Esophagus squamous epithelium (tissue), 5 donors: ENCODE measurements around the gene LCE1F. TPM values are rescaled to one million over a fixed set of nuclear protein-coding genes. Genes with fewer than 3 reads are reported as not detected.
A peak's percentile ranks its signal among the peaks of the same experiment; 100 is the strongest.

Experiments used
- DNase-seq: peaks from one replicate; lab custom pipeline; 2025; lab: John Stamatoyannopoulos, UW
- H3K27ac ChIP-seq, 4 donors: fragments of 200-600 bp; sonication (generic); one replicate each; pipeline ENCODE4 v1.5.1; 2016 to 2019; ENCODE audit warnings: mild to moderate bottlenecking in 1 of 4
- H3K27me3 ChIP-seq, 4 donors: fragments of 200-600 bp; sonication (generic); 1 replicate in 3 of 4; 2 replicates in 1 of 4; pipeline versions ENCODE4 v1.5.1 to v1.6.0; 2017 to 2021; ENCODE audit warnings: antibody characterized with exemption in 1 of 4
- H3K36me3 ChIP-seq, 3 donors: fragments of 200-600 bp; sonication (generic); one replicate each; pipeline ENCODE4 v1.5.1; 2016 to 2019
- H3K4me1 ChIP-seq, 3 donors: fragments of 200-600 bp; sonication (generic); one replicate each; pipeline ENCODE4 v1.5.1; 2017 to 2019
- H3K4me3 ChIP-seq, 4 donors: fragments of 200-600 bp; sonication (generic); 1 replicate in 3 of 4; 2 replicates in 1 of 4; pipeline ENCODE4 v1.5.1; 2016 to 2019; ENCODE audit warnings: mild to moderate bottlenecking in 2 of 4, moderate library complexity in 1 of 4
- H3K9me3 ChIP-seq, 3 donors: fragments of 200-600 bp; sonication (generic); one replicate each; pipeline ENCODE4 v1.5.1; 2016 to 2019
- POLR2A ChIP-seq, 4 donors: fragments of 450-650 bp; IDR thresholded peaks; one replicate each; pipeline ENCODE4 v1.6.1; 2017; ENCODE audit warnings: antibody characterized with exemption in 4 of 4, mild to moderate bottlenecking in 4 of 4, moderate library complexity in 3 of 4
- WGBS, 2 donors: methylation state at CpG; one replicate each; pipeline ENCODE4 v1.1.5; 2018; 5-methylcytosine and 5-hydroxymethylcytosine counted together
- intact Hi-C: fragments of 100-400 bp; cut with DNase I; formaldehyde crosslinking; loops from one replicate; pipeline ENCODE4 v1.15.0; 2022
- total RNA-seq, 4 donors: library from RNA; depleted of rRNA; stranded (reverse); fragments of >200 nt; gene quantifications; one replicate each; pipeline ENCODE4 v1.1.0, GENCODE V29; 2016
- TF ChIP-seq, protein P1 (sequence below), 6 experiments: fragments of 450-650 bp in 4 of 6; fragments of 200-600 bp in 2 of 6; sonication (generic) in 2 of 6; IDR thresholded peaks; one replicate each; pipeline ENCODE4 v1.5.1; 2016 to 2019; ENCODE audit warnings: antibody characterized with exemption in 6 of 6, mild to moderate bottlenecking in 4 of 6, moderate library complexity in 4 of 6
- donor health status: DM: yes; HTN: yes; CAD: no.

LCE1F gene, protein sequence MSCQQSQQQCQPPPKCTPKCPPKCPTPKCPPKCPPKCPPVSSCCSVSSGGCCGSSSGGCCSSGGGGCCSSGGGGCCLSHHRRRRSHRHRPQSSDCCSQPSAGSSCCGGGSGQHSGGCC
- not detected for total RNA-seq

DNA sequence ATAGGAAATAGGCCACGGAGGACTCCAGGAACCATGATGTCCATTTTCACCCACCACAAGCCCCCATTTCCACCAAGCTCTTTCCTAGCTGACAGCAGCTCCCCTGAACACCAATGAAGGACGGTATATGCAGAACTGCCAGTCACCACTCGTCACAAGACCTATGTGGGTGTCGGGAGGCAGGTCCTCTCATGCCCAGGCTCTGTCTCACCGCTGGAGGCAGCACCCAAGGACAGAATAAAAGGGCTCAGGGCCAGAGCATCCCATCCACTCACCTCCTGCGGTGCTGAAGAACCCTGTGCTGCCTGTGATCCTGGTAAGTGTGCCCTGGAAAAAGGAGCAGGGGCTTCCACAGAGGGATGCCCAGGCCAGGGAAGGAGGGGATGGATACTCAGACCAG is at the start of gene LCE1F:
Gene LCE1F, plus strand, starts transcription at position 266 of the 400 bp plus-strand sequence. CDS start 1,232 bp downstream, outside the sequence.
- 51 to 60% methylated on average over 4 to 6 of the region's 6 CpGs for WGBS, 2 donors
- H3K9me3 ChIP-seq, result no peaks in the 10 kb centered on the region
- TF ChIP-seq, protein P1, sequence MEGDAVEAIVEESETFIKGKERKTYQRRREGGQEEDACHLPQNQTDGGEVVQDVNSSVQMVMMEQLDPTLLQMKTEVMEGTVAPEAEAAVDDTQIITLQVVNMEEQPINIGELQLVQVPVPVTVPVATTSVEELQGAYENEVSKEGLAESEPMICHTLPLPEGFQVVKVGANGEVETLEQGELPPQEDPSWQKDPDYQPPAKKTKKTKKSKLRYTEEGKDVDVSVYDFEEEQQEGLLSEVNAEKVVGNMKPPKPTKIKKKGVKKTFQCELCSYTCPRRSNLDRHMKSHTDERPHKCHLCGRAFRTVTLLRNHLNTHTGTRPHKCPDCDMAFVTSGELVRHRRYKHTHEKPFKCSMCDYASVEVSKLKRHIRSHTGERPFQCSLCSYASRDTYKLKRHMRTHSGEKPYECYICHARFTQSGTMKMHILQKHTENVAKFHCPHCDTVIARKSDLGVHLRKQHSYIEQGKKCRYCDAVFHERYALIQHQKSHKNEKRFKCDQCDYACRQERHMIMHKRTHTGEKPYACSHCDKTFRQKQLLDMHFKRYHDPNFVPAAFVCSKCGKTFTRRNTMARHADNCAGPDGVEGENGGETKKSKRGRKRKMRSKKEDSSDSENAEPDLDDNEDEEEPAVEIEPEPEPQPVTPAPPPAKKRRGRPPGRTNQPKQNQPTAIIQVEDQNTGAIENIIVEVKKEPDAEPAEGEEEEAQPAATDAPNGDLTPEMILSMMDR (IDR thresholded peaks at IDR 0.05), result peak in 1 of 6 experiments; percentile 33
- TF ChIP-seq POLR2A (IDR thresholded peaks at IDR 0.05), result no peak
- peaks cover 0 to 3% (median 0%) of the 10 kb centered on the region in 4 donors for H3K27me3 ChIP-seq
- intact Hi-C loops, result no loop called here
- no peak within 1 kb of the TSS for H3K4me3 ChIP-seq
- H3K27ac ChIP-seq, result no peak within 1 kb of the TSS
- H3K36me3 ChIP-seq, result no peaks in the 10 kb centered on the region
- peaks cover 0 to 7% (median 0%) of the 10 kb centered on the region in 3 donors for H3K4me1 ChIP-seq
- DNase-seq, result no peak

DNA sequence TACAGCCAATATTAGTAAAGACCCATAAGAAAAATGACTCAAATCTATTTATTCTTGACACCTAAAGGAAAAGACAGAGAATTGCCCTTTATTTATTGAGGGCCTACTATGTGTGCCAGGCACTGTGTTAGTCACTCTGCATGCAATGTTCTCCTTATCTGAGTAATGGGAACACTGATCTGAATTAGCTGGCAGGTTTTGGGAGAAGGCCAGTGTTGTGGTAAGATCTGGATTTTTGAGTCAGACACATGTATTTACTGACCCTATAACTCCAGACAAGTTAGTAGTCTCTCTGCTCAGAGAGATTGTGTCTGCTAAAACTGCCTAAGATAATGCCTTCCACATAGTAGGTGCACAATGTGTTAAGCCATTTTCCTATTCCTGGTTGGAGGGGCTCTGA is 49.7 kb upstream of the LCE1F start:
- Histone ChIP-seq H3K36me3 (no peaks in the 10 kb centered on the region), H3K9me3 (no peaks in the 10 kb centered on the region), H3K27ac (no peak overlapping the region), H3K27me3 (peaks cover 0 to 7% (median 0%) of the 10 kb centered on the region in 4 donors), H3K4me1 (no peaks in the 10 kb centered on the region), H3K4me3 (no peak overlapping the region)
- no peak for DNase-seq
- intact Hi-C loops, result no loop called here
- TF ChIP-seq POLR2A (IDR thresholded peaks at IDR 0.05), result no peak

DNA sequence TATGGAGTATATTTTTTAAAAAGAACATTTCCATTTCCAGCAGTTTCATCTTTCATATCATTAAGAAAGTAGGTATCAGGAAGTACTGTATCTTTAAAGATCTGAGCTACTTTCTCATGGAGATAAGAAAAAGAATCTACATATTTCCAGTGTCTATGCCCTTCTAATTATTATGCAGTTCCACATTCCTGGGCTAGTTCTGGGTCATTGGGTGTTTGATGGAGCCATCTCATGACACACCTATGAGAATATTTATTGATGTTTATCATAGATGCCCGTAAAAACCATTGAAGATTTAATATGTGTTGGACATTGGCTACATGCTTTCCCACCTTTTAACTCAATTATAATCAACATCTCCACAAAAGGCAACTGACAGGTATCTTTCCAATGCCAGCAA is 46.0 kb upstream of the LCE1F start:
- Histone ChIP-seq H3K4me1 (no peaks in the 10 kb centered on the region), H3K36me3 (no peaks in the 10 kb centered on the region), H3K27me3 (peaks cover 0 to 7% (median 0%) of the 10 kb centered on the region in 4 donors), H3K27ac (no peak overlapping the region), H3K4me3 (no peak overlapping the region), H3K9me3 (no peaks in the 10 kb centered on the region)
- 67 to 88% methylated on average over 1 of the region's 1 CpG for WGBS, 2 donors
- no peak for TF ChIP-seq POLR2A (IDR thresholded peaks at IDR 0.05)
- TF ChIP-seq, protein P1 (IDR thresholded peaks at IDR 0.05), result no peak
- DNase-seq, result no peak
- intact Hi-C loops, result no loop called here

DNA sequence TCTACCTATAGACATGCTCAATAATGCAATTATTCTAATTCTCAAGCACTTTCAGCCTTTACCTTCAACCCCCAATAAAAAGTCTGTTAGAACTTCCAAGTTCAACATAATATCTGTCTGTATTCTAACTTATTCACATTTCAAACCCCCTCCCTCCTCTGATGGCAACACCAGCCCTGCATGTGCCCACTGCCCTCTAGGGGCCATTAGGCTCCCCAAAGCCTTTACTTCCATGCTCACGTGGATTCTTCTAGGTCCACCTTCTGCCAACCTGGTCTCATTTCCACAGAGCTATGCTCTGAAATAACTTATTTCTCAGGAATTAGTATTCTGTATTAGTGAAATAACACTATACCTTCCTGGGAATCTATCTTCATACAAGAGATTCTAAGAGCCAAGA is 39.3 kb upstream of the LCE1F start:
- Histone ChIP-seq H3K4me1 (peaks cover 0 to 4% (median 0%) of the 10 kb centered on the region in 3 donors), H3K9me3 (no peaks in the 10 kb centered on the region), H3K27ac (no peak overlapping the region), H3K4me3 (no peak overlapping the region), H3K36me3 (no peaks in the 10 kb centered on the region), H3K27me3 (no peaks in the 10 kb centered on the region)
- 36 to 56% methylated on average over 1 of the region's 1 CpG for WGBS, 2 donors
- no peak for DNase-seq
- intact Hi-C loops, result no loop called here
- no peak for TF ChIP-seq POLR2A (IDR thresholded peaks at IDR 0.05)
- TF ChIP-seq, protein P1 (IDR thresholded peaks at IDR 0.05), result no peak

DNA sequence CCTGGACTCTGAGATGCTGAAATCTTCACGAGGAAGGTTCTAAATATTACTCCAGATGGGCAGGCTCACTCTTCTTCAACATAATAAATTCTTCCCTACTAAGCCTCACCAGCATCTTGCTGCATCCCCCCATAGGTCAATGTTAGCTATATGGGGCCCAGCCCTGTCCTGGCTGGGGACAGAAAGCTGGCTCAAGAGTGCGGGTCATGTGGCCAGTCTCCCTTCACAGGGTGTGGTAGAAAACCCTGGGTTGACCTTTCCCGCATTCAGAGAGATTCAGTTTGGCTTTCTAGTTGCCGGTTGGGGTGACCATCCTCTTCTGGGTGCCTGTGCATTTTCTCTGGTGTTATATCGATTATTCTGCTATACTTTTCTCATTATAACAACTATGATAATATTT is 36.9 kb upstream of the LCE1F start:
- H3K27ac ChIP-seq, result no peak overlapping the region
- no peaks in the 10 kb centered on the region for H3K9me3 ChIP-seq
- H3K4me3 ChIP-seq, result no peak overlapping the region
- TF ChIP-seq, protein P1 (IDR thresholded peaks at IDR 0.05), result no peak
- no peak for TF ChIP-seq POLR2A (IDR thresholded peaks at IDR 0.05)
- no peaks in the 10 kb centered on the region for H3K36me3 ChIP-seq
- intact Hi-C loops, result no loop called here
- no peak for DNase-seq
- WGBS, 2 donors, result 69 to 71% methylated on average over 5 of the region's 5 CpGs
- H3K4me1 ChIP-seq, result peaks cover 0 to 4% (median 0%) of the 10 kb centered on the region in 3 donors
- no peaks in the 10 kb centered on the region for H3K27me3 ChIP-seq
